GM23248 (cell line): ENCODE measurements around the gene SENP1.

Experiments used
- EZH2 ChIP-seq: fragments of 200-600 bp; sonication (generic); IDR thresholded peaks from 2 replicates; pipeline ENCODE4 v1.6.1; 2018; ENCODE audit warnings: antibody characterized with exemption, mild to moderate bottlenecking; ENCODE audit not compliant: insufficient read depth, poor library complexity, severe bottlenecking
- EZH2phosphoT487 ChIP-seq: fragments of 200-600 bp; sonication (generic); IDR thresholded peaks from 2 replicates; pipeline ENCODE4 v1.6.1; 2018; ENCODE audit warnings: antibody characterized with exemption, moderate library complexity, mild to moderate bottlenecking, low read depth; ENCODE audit not compliant: insufficient read depth

DNA sequence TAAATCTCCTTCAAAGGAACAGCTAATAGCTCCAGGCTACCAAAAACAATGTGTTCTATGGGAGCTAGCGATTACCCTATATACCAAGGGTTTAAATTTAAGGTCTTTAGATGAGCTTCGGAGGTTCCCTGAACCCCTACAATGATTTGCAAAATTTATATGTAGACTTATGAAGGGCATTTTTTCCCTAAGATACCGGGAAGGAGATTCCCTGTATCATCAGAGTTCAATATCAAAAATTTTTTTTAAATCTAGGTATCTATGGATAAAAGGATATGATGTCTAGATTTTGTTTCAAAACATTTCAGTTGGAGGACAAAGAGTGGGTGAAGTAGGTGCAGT, 83.7 kb downstream of the SENP1 start:
- TF ChIP-seq EZH2phosphoT487 (no peak), EZH2 (no peak)
